HG03139 (cell line): Measurements from ENCODE around the gene GALNT3.

ENCODE experiments used
- ATAC-seq: cut with Tn5 transposase; IDR thresholded peaks from one replicate; pipeline ENCODE4 v1.9.1; 2021; ENCODE audit not compliant: unreplicated experiment

Gene GALNT3

GRCh38 chr2:165793779-165794535, at the start of gene GALNT3:
Gene GALNT3, minus strand, starts transcription at chr2:165794247. Its CDS starts 23,547 bp downstream, at chr2:165770700.
- ATAC-seq: peak; percentile 15

GRCh38 chr2:165843351-165843750, 49.3 kb upstream of the GALNT3 start:
- ATAC-seq: no peak

- no peak for ATAC-seq
Measured at GRCh38 chr2:165840333-165840958, 46.4 kb upstream of the GALNT3 start.

GRCh38 chr2:165839610-165840009, 45.6 kb upstream of the GALNT3 start:
- ATAC-seq: no peak

- no peak for ATAC-seq
Measured at GRCh38 chr2:165837122-165837521, 43.1 kb upstream of the GALNT3 start.

GRCh38 chr2:165835363-165835762, 41.3 kb upstream of the GALNT3 start:
- ATAC-seq: no peak

- no peak for ATAC-seq
Measured at GRCh38 chr2:165833156-165833555, 39.1 kb upstream of the GALNT3 start.

GRCh38 chr2:165827921-165828276, 33.9 kb upstream of the GALNT3 start:
- no peak for ATAC-seq

- peak; percentile 74 for ATAC-seq
Measured at GRCh38 chr2:165827016-165827920, 33.2 kb upstream of the GALNT3 start.

- no peak for ATAC-seq
Measured at GRCh38 chr2:165825041-165825440, 31.0 kb upstream of the GALNT3 start.

GRCh38 chr2:165820296-165820695, 26.2 kb upstream of the GALNT3 start:
- ATAC-seq: no peak

- ATAC-seq: no peak
Measured at GRCh38 chr2:165818920-165819319, 24.9 kb upstream of the GALNT3 start.

GRCh38 chr2:165815299-165816141, 21.5 kb upstream of the GALNT3 start:
- no peak for ATAC-seq

- no peak for ATAC-seq
Measured at GRCh38 chr2:165814473-165814872, 20.4 kb upstream of the GALNT3 start.

- ATAC-seq: no peak
Measured at GRCh38 chr2:165811592-165812370, 17.7 kb upstream of the GALNT3 start.

- no peak for ATAC-seq
Measured at GRCh38 chr2:165810418-165810817, 16.4 kb upstream of the GALNT3 start.

GRCh38 chr2:165804719-165805118, 10.7 kb upstream of the GALNT3 start:
- ATAC-seq: no peak

- no peak for ATAC-seq
Measured at GRCh38 chr2:165803123-165803760, 9.2 kb upstream of the GALNT3 start.

- no peak for ATAC-seq
Measured at GRCh38 chr2:165801176-165801575, 7.1 kb upstream of the GALNT3 start.
